GM18526 (cell line): ENCODE measurements around the gene LRIG1.

Experiments used
- POLR2A ChIP-seq: IDR thresholded peaks from 3 replicates; pipeline ENCODE4 v1.6.1; 2011; ENCODE audit not compliant: insufficient read length; ENCODE audit errors: extremely low read depth

The LRIG1 gene

GRCh38 chr3:66453651-66454463, 47.0 kb downstream of the LRIG1 start:
- TF ChIP-seq POLR2A, result no peak

GRCh38 chr3:66452303-66453011, 48.4 kb downstream of the LRIG1 start:
- TF ChIP-seq POLR2A, result no peak

- no peak for TF ChIP-seq POLR2A
These were observed 49.1 kb downstream of the LRIG1 start for GRCh38 chr3:66451766-66452165.

- no peak for TF ChIP-seq POLR2A
These were observed 50.3 kb downstream of the LRIG1 start for GRCh38 chr3:66450390-66451022.

GRCh38 chr3:66449411-66449974, 51.3 kb downstream of the LRIG1 start:
- TF ChIP-seq POLR2A, result no peak

GRCh38 chr3:66444146-66444644, 56.6 kb downstream of the LRIG1 start:
- TF ChIP-seq POLR2A, result no peak

- no peak for TF ChIP-seq POLR2A
These were observed 57.6 kb downstream of the LRIG1 start for GRCh38 chr3:66443118-66443803.

- TF ChIP-seq POLR2A, result no peak
These were observed 58.3 kb downstream of the LRIG1 start for GRCh38 chr3:66442254-66443117.

GRCh38 chr3:66441692-66442091, 59.1 kb downstream of the LRIG1 start:
- no peak for TF ChIP-seq POLR2A

GRCh38 chr3:66441129-66441528, 59.7 kb downstream of the LRIG1 start:
- no peak for TF ChIP-seq POLR2A

- TF ChIP-seq POLR2A, result no peak
These were observed 61.0 kb downstream of the LRIG1 start for GRCh38 chr3:66439666-66440344.

GRCh38 chr3:66438046-66438445, 62.8 kb downstream of the LRIG1 start:
- no peak for TF ChIP-seq POLR2A

- no peak for TF ChIP-seq POLR2A
These were observed 63.4 kb downstream of the LRIG1 start for GRCh38 chr3:66437341-66437929.
